HG02840 (cell line): ENCODE measurements around the gene BAG3.

Experiments
- ATAC-seq: cut with Tn5 transposase; IDR thresholded peaks from one replicate; pipeline ENCODE4 v1.9.1; 2021; ENCODE audit warnings: mild to moderate bottlenecking, moderate library complexity, moderate number of reproducible peaks; ENCODE audit not compliant: unreplicated experiment, low FRiP score

The BAG3 gene

DNA sequence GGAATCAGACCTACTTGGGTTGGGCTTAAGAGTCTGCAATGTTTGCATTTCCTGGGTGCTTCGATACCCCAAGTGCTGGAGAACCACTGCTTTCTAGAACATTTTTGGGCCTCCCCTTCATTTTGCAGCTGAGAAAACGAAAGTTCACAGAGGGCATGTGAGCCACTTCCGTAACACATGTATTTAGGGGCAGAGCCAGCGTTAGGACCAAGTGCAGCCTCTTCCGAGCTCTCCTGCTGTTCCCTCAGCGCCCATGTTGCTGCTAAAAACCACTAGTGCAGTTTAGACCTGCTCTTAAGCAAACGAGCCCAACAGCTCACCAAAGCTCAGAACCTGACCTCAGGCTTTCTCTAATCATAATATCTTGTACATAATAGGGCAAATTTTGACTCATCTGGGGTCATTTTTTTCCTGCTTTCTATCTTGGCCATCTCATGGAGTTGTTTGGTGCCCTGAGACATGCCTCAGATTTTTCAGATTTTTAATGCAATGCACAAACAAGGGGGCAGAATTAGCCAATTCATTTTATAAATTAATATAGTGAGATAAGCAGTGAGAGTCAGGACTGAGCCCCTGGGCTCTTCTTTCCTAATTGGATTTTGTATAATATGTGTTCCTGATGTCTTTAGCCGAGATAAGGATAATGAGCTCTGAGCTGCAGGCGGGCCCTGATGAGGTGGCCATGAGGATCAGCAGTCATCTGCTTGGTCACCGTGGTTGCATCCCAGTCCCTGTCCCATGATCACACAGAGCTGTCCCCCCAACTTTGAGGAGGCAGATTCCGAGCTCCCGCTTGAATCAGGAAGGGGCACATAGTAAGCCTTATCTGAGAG, 12.9 kb downstream of the BAG3 start:
- ATAC-seq: no peak

DNA sequence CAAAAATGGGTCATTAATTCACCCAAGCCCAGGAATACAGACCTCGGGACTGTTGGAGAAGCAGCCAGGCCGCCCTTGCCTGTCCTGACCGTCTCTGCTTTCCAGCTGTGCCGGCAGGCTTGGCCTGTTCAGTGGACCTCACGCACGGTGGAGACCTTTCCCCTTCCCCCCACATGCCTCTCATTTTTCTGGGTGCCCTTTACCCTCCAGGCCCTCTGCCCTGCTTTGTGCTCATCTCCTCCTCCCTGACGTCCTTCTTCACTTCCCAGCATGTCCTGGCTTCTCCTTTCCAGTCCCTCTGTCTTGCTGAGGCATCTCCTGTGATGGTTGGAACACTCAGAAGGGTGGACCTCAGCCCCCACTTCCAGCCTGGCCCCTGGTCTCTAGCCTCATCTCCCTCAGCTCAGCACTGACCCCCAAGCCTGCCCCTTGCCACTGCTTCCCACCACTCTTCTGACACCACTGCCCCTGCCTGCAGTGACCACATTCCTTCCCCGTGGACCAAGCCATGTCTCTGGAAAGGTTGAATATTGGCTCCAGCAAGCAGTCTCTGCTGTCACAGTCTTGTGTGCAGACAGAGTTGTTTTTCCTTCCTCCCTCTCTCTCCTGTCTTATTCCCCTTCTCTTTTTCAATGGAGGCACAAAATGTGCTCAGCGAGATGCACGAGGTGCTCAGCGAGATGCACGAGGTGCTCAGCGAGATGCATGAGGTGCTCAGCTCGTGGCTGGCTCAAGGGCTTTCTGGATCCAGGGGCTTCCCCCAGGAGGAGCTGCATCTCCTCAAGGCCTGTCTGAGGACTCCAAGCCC, 14.9 kb downstream of the BAG3 start:
- no peak for ATAC-seq

DNA sequence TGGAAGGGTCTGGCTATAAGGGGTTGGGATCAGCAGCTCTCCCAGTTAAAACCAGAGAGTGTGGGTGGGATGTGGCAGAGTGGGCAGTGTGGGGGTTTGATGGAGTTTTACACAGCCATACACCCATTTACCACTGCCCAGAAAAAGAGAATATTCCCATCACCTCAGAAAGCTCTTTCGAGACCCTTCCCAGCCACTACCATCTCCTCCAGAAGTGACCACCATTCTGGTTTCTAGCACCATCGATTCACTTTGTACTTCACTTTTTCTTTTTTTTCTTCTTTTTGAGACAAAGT, 15.5 kb downstream of the BAG3 start:
- ATAC-seq: no peak

DNA sequence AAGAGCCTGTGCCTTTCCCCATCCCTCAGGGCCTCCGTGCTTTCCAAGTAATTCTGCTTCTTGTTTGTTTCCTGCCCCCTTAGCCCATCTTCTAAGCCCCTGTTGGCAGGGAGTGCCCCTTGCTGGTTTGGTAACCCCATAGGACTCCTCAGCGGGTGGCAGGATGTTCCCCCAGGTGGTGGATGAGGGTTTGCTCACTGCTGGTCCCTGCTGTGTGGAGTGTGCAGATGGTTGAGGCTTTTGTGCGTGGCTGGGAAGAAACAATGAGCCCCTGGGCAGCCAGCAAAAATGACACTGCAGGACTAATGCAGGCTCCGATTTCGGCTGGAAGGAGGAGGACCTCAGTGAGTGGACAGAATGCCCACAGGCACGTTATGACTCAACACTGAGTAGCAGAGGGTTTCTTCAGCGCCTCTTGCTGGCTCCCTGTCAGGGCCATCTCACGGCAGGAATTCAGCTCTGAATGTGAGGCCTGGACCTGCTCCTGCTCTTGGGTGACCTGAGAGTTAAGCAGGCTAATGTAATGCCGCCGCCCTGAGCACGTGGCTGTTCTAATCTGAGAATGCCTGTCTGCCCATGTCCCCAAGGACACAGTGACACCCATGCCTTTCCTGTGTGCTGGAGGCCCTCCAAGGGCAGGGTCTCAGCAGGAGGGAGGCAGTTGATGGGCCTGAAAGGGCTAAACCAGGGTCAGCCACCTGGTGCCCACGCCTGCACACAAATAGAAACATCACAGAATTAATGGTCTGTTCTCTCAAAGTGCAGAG, 16.6 kb downstream of the BAG3 start:
- no peak for ATAC-seq

DNA sequence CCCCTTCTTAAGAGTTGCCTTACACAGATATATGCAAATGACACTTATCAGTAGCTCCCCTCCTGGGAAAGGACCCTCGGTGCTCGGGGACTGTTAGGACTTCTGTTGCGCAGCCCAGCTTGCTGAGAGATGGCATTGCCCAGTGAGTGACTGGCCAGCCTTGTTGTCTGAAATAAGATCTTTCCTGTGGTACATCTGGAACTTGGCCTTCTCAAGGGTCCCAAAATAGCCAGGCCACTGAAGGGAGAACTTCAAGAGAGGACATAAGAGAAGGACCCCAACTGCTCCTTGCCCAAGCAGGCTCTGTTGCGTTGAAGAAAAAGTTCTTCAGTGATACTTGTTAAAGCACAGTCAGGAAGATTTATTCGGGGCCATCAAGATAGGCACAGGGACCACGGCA, 17.3 kb downstream of the BAG3 start:
- ATAC-seq: no peak

DNA sequence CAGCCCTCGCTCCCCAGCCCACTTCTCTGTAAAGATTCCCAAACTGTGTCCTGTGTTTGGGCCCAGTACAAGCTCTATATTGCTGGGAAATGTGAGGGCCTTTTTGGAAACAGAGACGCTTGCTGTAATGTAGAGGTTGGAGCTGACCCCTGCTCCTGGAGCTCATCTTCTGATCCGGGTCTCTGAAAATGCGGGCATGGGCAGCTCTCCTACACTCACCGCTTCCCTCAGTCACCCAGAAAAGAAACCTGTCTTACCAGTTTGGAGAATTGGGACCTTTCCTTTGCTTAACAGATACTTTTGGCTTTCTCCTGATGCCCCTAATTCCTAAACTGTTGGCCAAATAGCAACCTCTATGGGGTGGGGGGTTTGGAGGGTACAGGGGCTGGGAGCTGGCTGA, 18.2 kb downstream of the BAG3 start:
- ATAC-seq: no peak

DNA sequence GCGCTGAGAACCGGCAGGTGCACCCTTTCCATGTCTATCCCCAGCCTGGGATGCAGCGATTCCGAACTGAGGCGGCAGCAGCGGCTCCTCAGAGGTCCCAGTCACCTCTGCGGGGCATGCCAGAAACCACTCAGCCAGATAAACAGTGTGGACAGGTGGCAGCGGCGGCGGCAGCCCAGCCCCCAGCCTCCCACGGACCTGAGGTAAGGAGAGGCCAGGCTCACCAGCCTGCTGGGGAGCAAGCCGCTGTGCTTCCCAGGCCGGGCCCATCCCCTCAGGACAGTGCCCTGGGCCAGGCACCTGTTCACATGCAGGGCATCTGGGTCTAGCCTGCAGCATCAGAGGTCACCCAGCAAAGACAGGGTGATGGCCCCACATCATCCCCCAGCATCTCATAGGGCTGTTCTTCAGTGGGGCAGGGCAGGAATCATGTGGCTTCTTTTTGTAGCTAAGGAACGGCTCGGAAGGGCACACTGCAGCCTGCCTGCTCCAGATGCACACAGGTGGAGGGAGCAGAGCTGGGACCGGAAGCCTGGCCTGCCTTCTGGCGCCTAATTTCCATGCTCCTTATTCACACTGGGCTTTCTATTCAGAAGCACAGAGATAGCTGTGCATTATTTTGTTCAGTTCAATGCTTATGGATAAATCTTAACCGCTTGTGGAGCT, 18.9 kb downstream of the BAG3 start:
- ATAC-seq: no peak

DNA sequence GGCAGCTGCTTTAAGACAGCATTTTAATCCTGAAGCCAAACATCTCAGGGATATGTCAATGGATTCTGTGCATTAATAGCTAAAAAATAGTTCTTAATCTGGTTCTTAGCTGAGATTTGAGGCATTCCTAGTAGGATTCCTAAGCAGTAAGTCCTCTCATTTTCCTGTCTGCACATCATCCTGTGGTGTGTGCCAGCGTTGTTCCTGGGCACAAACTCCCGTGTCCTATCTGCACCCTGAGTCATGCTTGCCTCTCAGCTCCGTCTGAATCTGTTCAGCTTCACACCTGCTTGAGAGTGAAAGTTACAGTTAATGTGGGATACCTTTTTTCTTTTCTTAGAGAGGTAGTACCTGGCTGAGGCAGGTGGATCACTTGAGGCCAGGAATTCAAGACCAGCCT, 19.5 kb downstream of the BAG3 start:
- ATAC-seq: no peak

DNA sequence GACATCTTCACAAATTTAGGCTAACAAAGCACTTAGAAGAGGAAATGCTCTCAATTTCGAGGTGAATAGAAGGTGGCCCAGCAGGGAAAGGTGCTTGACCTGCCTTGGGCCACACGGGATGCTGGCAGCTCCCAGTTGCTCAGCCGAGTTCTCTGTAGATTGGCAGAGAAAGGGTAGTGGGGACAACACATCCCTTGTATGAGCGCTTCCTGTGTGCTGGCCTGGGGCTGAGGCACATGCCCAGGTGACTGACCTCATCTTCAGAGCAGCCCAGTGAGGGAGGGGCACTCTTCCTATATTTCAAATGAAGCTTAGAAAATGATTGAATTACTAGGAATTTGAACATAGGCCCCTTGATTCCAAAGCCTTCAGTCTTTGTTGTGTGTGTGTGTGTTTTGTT, 20.2 kb downstream of the BAG3 start:
- ATAC-seq: no peak

DNA sequence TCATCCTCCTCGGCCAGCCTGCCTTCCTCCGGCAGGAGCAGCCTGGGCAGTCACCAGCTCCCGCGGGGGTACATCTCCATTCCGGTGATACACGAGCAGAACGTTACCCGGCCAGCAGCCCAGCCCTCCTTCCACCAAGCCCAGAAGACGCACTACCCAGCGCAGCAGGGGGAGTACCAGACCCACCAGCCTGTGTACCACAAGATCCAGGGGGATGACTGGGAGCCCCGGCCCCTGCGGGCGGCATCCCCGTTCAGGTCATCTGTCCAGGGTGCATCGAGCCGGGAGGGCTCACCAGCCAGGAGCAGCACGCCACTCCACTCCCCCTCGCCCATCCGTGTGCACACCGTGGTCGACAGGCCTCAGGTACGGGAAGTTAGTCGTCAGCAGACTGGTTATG, 21.1 kb downstream of the BAG3 start:
- ATAC-seq: no peak

DNA sequence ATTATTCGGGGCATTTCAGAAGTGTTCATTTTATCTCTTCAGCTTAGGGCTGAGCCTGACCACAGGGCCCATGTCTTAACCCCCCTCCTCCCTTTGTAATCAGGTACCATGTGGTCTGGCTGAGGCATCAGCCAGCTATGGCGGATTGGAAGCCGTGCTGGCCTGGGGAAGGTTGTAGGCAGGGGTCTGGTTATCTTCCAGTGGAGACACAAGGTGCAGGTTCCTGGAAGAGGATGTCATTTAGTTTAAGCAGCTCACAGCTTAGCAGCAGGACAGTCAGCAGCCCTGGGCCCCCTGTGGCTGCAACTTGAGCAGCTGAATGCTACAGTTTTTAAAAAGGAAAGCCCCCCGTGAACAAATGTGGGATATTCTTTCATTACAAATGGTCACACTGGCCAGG, 22.1 kb downstream of the BAG3 start:
- ATAC-seq: no peak

DNA sequence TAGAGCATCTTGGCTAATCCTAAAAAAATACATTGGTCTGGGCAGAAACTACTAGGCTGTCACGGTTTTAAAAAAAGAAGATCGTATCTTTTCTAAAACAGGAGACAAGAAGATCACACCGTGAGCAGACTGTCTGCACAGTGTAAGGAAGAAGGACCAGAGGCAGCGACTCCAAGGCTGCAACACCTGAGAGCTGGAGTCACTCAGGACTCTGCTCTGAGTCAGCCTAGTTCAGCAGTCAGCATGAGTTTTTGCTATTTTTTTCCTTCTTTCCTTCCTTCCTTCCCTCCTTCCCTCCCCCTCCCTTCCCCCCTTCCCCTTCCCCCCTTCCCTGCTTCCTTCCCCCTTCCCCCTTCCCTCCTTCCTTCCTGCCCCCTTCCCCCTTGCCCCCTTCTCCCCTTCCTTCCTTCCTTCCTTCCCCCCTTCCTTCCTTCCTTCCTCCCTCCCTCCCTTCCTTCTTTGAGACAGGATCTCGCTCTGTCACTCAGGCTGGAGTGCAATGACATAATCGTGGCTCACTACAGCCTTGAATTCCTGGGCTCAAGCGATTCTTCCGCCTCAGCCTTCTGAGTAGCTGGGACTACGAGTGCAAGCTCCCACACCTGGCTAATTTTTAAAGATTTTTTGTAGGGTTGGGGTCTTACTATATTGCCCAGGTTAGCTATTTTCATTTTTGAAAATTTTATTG, 24.4 kb downstream of the BAG3 start:
- ATAC-seq: no peak

DNA sequence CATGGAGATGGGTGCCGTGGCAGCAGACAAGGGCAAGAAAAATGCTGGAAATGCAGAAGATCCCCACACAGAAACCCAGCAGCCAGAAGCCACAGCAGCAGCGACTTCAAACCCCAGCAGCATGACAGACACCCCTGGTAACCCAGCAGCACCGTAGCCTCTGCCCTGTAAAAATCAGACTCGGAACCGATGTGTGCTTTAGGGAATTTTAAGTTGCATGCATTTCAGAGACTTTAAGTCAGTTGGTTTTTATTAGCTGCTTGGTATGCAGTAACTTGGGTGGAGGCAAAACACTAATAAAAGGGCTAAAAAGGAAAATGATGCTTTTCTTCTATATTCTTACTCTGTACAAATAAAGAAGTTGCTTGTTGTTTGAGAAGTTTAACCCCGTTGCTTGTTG, 25.9 kb downstream of the BAG3 start:
- ATAC-seq: no peak

DNA sequence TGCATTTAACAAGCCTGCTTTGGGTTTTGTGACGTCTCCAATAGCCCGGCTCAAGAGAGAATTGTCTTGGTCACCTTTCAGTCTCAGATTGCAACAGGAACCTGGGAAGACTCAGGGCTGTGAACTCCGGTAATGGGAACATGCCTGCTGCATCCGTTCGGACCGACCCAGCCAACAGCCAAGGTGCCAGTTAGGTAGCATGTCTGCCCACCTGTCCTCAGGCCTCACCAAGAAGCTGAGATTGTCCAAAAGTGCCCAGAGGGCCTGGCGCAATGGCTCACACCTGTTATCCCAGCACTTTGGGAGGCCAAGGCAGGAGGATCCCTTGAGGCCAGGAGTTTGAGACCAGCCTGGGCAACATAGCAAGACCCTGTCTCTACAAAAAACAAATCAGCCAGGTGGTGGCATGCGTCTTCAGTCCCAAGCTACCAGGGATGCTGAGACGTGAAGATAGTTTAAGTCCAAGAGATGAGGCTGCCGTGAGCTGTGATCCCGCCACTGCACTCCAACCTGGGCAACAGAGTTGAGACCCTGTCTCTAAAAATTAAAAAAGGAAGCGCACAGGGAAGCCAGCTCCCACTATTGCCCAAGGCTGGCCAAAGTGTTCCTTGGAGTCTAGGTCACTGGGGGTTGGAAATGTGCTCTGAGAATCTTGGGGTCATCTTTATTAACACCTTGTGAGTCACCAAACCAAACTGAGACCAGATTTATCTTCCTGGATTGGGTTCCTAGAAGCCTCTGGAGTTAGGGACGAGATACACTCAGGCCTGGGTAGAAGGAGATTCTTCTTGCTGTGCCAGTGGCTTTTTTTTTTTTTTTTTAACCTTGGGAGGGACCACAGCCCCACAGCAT, 26.9 kb downstream of the BAG3 start:
- no peak for ATAC-seq

DNA sequence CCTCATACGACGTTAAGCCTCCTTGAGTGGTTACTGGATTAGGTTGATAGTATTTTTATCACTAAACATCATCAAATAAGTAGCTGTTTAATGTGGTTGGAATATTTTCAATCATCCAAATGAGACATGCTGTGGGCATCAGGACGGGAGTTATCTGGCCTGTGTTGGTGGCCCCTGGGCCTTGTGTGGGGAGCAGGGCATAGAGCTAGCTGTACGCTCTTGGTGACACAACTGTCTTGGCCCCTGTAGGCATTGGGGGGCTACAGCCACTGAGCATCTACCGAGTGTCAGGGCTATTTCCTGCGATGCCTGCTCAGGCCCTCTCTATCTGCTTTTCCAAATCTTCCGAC, 28.3 kb downstream of the BAG3 start:
- ATAC-seq: no peak

DNA sequence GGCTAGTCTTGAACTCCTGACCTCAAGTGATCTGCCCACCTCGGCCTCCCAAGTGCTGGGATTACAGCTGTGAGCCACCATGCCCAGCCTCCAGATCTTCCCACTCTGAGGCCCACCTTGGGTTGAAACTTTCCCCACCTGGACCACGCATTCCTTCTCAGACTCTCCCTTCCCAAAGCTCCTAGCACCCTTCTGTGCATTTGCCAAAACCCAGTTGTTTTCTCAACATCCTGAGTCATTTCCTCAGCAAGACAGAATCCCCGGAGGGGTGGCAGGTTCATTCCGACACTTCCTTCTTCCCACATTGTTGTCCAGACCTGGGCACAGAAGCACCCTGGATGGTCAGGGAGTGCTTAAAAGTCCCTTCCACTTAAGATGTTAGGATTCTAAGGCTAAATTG, 28.9 kb downstream of the BAG3 start:
- ATAC-seq: no peak

DNA sequence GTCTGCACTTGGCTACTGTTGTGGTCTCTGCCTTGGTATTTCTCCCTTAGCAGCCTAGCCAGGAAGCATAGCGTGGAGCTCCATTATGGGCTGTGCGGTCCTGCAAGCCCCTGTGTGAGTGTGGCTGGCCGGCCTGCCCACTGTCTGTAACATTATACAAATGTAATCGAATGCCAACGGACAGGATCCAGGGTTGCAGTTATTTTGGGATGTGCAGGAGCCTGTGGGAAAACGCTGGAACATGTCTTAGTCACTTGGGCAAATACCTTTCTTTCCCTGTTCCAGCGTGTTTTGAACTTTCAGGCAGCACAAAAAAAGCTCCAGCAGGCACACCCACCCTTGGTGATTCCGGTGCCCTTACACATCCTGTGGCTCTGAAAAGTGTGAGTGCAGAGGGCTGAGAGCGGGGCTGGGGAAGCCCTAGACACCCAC, 29.5 kb downstream of the BAG3 start:
- ATAC-seq: no peak

DNA sequence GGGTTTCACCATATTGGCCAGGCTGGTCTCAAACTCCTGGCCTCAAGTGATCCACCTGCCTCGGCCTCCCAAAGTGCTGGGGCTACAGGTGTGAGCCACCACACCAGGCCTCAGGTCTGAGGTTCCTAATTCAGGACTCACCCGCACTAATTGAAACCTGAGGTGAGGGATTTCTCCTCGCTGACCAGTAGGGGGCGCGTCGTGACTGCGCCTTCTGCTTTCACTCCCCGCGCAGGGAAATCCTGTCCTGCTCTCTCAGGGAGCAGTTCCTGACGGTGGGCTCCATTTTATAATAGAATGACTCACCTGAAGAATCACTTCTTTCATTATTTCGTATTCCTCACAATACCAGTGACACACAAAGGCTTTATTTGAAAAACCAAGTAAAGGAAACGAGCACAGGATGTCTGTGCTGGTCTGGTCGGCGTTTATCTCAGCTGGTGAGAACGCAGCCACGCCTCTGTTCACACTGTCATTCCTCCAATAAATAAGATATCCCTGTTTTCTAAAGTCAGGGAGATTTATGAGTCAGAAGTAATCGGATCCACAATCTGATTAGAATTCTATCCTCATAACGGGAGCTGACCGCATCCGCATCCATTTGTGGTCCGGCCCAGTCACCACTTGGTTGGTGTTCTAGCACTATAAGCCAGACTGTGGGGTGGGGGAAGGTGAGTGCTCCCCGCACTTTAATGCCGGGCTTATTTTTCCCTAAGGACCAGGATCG, 35.4 kb downstream of the BAG3 start:
- peak; percentile 69 for ATAC-seq
